Measurements from ENCODE around the gene DPH3.

GRCh38 chr3:16236856-16237393, 27.8 kb downstream of the DPH3 start:
- TF ChIP-seq L3MBTL2 (conservative IDR thresholded peaks at IDR 0.05), result no peak
- no peak for TF ChIP-seq TARDBP (IDR thresholded peaks at IDR 0.05)
- no peak for TF ChIP-seq ARNT (IDR thresholded peaks at IDR 0.05)
- TF ChIP-seq ZNF384 (IDR thresholded peaks at IDR 0.05), result no peak
- TF ChIP-seq ELF4 (IDR thresholded peaks at IDR 0.05), result no peak
- TF ChIP-seq SP1 (IDR thresholded peaks at IDR 0.05), result no peak
- TF ChIP-seq LEF1 (IDR thresholded peaks at IDR 0.05; ENCODE audit: borderline replicate concordance), result no peak
- no peak for TF ChIP-seq BHLHE40 (IDR thresholded peaks at IDR 0.05; ENCODE audit: borderline replicate concordance)
- no peak for TF ChIP-seq HDGF (IDR thresholded peaks at IDR 0.05; ENCODE audit: borderline replicate concordance)
- TF ChIP-seq FOXM1 (IDR thresholded peaks at IDR 0.05; ENCODE audit: borderline replicate concordance), result no peak
- no peak for TF ChIP-seq PKNOX1 (IDR thresholded peaks at IDR 0.05)

Measured in HEK293T (cell line).